ENCODE data around the gene FIBCD1. TPM values are rescaled to one million over a fixed set of nuclear protein-coding genes. Genes with fewer than 3 reads are reported as not detected.

The FIBCD1 gene
- total RNA-seq, 4 donors from 2014 or later: 0.40 to 0.83 (median 0.42) TPM; not detected in 1

DNA sequence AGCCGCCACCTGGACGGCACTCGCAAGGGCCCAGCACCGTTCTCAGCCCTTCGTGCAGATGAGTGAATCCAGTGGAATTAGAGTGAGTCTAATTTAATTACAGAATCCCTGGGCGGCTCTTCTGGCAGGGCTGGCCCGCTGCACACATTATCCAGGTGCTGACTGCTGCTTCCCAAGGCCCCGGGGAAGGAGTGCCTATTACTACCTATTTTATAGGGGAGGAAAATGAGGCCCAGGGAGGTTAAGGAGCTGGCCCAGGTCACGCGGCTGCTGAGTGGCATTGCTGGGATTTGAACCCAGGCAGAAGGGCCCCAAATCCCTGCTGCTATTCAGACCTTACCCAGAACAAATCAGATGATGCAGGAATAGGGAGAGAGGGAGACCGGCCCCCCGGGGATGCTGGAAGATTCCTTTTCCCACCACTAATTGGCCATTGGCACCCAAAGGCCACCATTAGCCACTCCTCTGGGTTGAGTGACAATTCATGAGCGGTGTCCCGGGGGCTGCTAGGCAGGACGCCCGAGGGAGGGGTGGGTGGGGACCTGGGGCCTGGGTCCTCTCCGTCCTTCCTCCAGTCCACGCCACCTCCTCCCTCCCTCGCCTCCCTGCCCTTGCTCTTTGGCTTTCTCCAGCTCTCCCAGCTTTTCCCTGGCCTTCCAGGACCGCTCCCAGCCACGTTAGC is 32.2 kb downstream of the FIBCD1 start:
- peaks cover 0 to 40% (median 3%) of the 10 kb centered on the region in 4 donors for H3K27me3 ChIP-seq
- WGBS: 83% methylated on average over 19 of the region's 21 CpGs
- DNase-seq (ENCODE audit: extremely low spot score): no peak
- H3K36me3 ChIP-seq: no peaks in the 10 kb centered on the region
- no peak overlapping the region for H3K4me3 ChIP-seq
- TF ChIP-seq POLR2AphosphoS5 (IDR thresholded peaks at IDR 0.05) (no peak), EP300 (IDR thresholded peaks at IDR 0.05) (no peak), POLR2A (IDR thresholded peaks at IDR 0.05; ENCODE audit: low read depth) (no peak)
- TF ChIP-seq, protein P1, sequence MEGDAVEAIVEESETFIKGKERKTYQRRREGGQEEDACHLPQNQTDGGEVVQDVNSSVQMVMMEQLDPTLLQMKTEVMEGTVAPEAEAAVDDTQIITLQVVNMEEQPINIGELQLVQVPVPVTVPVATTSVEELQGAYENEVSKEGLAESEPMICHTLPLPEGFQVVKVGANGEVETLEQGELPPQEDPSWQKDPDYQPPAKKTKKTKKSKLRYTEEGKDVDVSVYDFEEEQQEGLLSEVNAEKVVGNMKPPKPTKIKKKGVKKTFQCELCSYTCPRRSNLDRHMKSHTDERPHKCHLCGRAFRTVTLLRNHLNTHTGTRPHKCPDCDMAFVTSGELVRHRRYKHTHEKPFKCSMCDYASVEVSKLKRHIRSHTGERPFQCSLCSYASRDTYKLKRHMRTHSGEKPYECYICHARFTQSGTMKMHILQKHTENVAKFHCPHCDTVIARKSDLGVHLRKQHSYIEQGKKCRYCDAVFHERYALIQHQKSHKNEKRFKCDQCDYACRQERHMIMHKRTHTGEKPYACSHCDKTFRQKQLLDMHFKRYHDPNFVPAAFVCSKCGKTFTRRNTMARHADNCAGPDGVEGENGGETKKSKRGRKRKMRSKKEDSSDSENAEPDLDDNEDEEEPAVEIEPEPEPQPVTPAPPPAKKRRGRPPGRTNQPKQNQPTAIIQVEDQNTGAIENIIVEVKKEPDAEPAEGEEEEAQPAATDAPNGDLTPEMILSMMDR (IDR thresholded peaks at IDR 0.05): no peak
- no peaks in the 10 kb centered on the region for H3K9me3 ChIP-seq
- intact Hi-C loops (cut with DNase I): no loop called here
- no peak overlapping the region for H3K27ac ChIP-seq (replicated peaks in 1 of 4)
- H3K4me1 ChIP-seq: no peaks in the 10 kb centered on the region

DNA sequence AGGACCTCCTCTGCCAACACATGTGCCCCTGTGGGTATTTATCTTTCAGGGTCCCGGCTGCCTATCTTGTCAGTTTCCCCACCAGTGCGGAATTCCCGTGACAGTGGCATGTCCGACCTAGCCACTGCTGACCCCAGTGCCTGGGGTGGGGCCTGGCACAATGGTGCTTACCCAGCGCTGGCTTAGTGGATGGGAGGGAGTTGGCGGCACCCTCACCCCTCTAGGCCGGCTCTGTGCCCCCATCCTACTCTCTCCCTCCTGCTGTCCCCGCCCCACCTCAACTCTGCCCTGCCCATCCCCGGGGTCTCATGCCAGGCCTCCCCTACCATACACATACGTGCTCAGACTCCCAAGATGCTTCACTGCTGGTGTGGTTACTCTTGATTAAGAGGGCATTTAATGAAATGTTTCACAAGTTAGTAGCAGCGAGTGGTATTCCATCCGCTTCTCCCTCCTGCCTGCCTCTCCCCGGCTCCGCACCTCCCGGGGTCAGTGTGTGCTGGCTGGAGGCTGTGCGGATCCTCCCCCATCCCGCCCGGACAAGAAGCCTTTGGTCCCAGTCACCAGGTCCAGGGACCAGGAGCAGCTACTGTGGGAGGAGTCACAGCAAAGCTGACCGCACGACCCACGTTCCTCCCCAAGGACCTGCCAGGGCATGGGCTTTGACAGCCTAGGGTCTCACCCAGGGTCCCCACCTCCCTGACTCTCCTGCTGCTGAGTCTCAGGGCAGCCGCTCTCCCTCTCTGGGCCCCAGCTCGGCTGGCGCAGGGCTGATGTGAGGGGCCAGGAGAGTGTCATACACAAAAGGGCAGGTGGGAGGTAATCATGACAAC is 32.9 kb downstream of the FIBCD1 start:
- Histone ChIP-seq H3K27ac (replicated peaks in 1 of 4) (no peak overlapping the region), H3K36me3 (no peaks in the 10 kb centered on the region), H3K27me3 (peaks cover 0 to 48% (median 6%) of the 10 kb centered on the region in 4 donors), H3K4me3 (no peak overlapping the region), H3K4me1 (no peaks in the 10 kb centered on the region), H3K9me3 (no peaks in the 10 kb centered on the region)
- no peak for DNase-seq (ENCODE audit: extremely low spot score)
- intact Hi-C loops (cut with DNase I): no loop called here
- TF ChIP-seq POLR2A (IDR thresholded peaks at IDR 0.05; ENCODE audit: low read depth) (no peak), POLR2AphosphoS5 (IDR thresholded peaks at IDR 0.05) (no peak), EP300 (IDR thresholded peaks at IDR 0.05) (no peak)
- TF ChIP-seq, protein P1 (IDR thresholded peaks at IDR 0.05): no peak
- 86% methylated on average over 21 of the region's 24 CpGs for WGBS

DNA sequence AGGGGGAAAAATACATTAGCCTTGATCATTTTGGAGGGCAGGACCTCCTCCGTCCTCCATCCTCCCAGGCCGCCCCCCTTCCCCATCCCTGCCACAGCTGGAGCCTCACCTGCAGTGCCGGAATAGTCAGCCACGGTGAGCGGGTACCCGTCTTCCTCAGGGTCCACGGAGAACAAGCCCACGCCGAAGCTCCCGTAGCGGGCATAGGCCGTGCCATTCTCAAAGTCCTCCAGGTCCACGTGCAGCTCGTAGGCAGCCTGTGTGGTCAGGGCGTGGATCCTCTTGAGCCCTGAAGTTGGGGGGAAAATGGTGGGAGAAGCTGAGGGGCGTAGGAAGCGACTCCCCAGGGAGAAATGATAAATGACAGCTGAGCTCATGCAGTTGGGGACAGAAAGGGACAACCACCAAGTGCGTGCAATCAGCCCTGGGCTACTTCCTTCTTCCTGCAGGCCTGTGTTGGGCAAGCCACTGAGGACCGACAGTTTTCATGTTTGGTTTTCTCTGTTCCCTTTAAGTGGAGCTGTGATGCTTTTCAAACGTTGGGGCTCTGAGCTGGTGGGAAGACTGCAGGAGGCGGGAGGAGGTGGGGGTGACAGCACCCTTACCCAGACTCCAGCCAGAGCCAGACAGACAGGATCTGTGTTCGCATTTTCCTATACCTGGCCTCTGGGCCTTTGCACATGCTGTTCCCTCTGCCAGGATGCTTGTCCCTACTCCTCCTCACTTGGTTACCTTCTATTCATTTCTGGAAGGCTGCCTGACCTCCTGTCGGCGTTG is 33.7 kb downstream of the FIBCD1 start:
- Histone ChIP-seq H3K4me1 (no peaks in the 10 kb centered on the region), H3K9me3 (no peaks in the 10 kb centered on the region), H3K36me3 (no peaks in the 10 kb centered on the region), H3K27ac (replicated peaks in 1 of 4) (no peak overlapping the region), H3K4me3 (no peak overlapping the region), H3K27me3 (peaks cover 0 to 56% (median 9%) of the 10 kb centered on the region in 4 donors)
- intact Hi-C loops (cut with DNase I): no loop called here
- WGBS: 91% methylated on average over 24 of the region's 24 CpGs
- no peak for DNase-seq (ENCODE audit: extremely low spot score)
- TF ChIP-seq POLR2AphosphoS5 (IDR thresholded peaks at IDR 0.05) (no peak), EP300 (IDR thresholded peaks at IDR 0.05) (no peak), POLR2A (IDR thresholded peaks at IDR 0.05; ENCODE audit: low read depth) (no peak)
- TF ChIP-seq, protein P1 (IDR thresholded peaks at IDR 0.05): no peak

DNA sequence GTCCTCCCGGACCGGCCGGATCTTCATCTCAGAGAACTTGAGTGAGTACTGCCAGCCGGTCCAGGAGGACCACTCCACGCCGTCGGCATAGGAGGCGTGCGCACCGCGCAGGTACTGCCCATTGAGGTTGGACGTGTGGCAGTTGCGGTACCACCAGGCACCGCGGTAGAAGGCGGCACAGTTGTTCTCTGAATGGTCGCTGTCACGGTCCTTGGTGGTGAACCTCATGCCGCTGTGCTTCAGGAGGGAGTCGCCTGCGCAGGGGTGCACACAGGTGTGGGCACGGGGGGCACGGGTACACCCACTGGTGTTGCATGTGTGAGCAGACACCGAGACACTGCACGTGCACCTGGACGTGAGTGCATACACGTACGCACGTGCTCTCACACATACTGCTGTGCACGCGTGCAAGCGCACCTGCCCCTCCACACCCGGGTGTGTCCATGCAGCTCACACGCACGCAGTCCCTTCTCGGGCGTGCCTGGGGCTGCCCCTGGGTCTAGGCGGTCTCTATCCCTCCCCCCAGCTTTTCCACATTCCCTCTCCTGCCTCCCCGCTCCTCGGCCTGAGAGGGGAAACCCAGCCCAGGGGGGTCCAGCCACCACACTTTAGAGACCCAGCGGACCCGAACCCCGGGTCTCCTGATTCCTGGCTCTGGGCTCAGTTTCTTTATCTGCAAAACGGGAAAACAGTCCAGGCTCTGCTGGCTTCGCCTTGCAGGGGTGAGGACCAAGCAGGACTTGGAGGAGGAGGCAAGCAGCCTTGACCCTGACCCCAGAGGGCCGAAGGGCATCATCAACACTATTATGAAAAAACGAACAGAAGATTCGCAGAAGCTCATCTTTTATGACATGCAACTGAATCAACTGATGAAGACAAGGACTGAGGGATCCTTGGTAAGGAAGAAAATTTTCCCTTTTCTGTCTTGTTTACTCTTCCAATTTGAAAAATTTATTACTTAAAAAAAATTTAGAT is 34.7 kb downstream of the FIBCD1 start:
- Histone ChIP-seq H3K36me3 (no peaks in the 10 kb centered on the region), H3K27ac (replicated peaks in 1 of 4) (no peak overlapping the region), H3K4me3 (no peak overlapping the region), H3K27me3 (peaks cover 0 to 65% (median 9%) of the 10 kb centered on the region in 4 donors), H3K9me3 (no peaks in the 10 kb centered on the region), H3K4me1 (peaks cover 0 to 3% (median 0%) of the 10 kb centered on the region in 4 donors)
- no peak for DNase-seq (ENCODE audit: extremely low spot score)
- intact Hi-C loops (cut with DNase I): no loop called here
- 90% methylated on average over 23 of the region's 48 CpGs for WGBS
- TF ChIP-seq POLR2A (IDR thresholded peaks at IDR 0.05; ENCODE audit: low read depth) (no peak), EP300 (IDR thresholded peaks at IDR 0.05) (no peak), POLR2AphosphoS5 (IDR thresholded peaks at IDR 0.05) (no peak)
- TF ChIP-seq, protein P1 (IDR thresholded peaks at IDR 0.05): no peak
